Islet precursor cell (in vitro differentiated cells): ENCODE results near the gene EFCAB6.
"Not testable (repeated sequence)": the region's sequence is repeated elsewhere in the genome, so short reads cannot be mapped to it uniquely, and the experiment has no call there.

Source experiments
- DNase-seq: peaks from one replicate; pipeline ENCODE4 v3.0.0-alpha.2; 2018

The EFCAB6 gene

DNA sequence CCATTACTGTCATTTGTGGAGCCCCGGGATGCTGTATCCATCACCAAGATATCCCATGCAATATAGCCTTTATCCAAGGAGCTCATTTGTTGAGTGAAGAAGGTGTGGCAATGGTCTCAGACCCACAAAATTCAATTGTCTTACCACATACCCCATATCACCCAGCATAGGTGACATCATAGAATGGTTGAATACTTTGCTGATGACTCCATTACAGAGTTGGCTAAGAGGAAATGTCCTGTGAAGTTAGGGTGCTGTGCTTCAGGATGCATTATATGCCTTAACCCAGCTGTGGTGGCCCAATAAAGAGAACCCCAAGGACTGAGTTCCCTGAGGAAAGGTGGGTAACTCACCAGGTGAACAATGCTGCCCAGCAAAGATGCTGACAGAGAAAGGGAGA is 113.7 kb downstream of the EFCAB6 start:
- DNase-seq, result no peak

GRCh38 chr22:43697894-43698293 is 114.2 kb downstream of the EFCAB6 start:
- DNase-seq, result no peak

- DNase-seq, result no peak
Observed at GRCh38 chr22:43693249-43693648, 118.9 kb downstream of the EFCAB6 start.

DNA sequence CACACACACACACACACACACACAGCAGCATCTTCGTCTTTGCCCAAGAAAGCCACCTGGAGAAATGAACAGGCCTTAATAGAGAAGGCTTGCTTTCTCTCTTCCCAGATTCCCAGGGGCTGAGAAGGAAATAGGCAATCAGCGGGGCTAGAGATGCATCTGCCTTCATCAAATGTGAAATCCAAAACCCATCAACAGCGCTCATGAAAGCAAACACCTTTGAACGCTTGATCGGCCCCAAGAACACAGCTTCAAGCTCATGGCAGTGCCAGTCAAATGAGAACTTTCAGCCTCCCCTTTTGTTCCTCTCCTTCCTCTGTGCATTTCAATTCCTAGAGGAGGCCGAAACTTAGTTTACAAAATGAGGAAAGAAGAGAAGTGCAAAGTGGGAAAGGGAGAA is 122.7 kb downstream of the EFCAB6 start:
- DNase-seq, result no peak

GRCh38 chr22:43682851-43683250 is 129.3 kb downstream of the EFCAB6 start:
- no peak for DNase-seq

DNA sequence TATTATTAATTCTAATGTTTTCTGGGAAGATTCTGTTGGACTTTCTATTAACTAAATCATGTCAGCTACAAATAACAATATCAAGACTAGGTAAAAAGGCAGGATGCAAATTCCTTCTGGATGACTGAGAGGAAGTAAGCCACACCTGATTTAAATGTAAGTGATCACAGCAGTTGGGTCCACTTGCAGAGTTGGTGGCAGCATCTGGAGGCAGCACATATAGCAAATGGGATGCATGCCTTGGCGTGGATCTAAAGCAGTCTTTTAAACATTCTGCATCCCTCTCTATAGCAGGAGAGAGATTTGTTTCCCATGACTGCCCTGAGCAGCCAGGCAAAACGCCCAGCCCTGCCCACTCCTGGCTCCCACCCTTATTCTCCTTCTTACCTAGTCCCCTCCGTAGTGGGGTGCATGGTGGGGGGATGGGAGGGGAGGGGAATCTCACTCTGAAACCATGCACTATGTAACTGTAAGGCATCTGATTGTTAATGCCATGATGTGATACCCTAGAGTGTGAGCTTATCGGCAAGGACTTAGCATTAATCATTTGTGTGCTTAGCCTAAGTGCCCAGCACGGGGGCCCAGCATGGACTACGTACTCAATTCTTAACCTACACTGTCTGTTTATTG is 130.3 kb downstream of the EFCAB6 start:
- DNase-seq, result no peak

DNA sequence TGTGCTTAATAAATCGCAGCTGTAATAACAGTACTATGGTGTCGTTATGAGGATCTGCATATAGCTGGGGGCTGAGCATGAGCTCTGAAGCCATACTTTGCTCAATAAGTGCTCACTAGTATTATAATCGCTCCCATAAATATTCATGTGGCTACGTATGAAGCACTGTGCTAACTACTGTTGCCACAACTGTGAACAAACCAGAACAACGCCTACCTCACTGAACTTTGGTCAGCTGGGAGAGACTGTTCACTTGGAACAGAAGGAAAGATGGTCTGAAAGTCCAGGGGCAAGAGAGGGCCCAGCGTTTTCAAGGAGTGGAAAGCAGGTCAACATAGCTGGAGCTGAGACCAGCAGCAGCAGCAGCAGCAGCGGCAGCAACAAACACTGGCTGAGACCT is 141.6 kb downstream of the EFCAB6 start:
- no peak for DNase-seq

- DNase-seq, result no peak
Observed at GRCh38 chr22:43669190-43669589, 142.9 kb downstream of the EFCAB6 start.

DNA sequence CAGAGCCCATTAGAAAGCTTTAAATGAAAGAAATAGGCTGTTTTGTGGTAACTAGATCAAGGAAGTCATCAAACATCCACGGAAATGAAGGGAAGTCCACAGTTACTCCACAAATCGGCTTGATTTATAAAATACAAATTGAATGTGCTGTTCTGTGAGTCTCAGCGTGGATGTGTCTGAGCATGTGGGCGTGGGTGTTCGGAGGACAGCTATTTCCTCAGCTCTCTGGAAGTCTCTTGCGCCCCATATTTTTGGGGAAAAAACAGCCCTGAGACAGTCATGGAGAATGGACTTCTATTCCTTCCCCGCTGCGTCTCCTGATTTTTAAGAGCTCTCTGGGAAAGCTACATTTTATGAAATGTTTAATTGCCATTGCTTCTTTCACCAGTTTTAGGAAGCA is 144.4 kb downstream of the EFCAB6 start:
- no peak for DNase-seq

DNA sequence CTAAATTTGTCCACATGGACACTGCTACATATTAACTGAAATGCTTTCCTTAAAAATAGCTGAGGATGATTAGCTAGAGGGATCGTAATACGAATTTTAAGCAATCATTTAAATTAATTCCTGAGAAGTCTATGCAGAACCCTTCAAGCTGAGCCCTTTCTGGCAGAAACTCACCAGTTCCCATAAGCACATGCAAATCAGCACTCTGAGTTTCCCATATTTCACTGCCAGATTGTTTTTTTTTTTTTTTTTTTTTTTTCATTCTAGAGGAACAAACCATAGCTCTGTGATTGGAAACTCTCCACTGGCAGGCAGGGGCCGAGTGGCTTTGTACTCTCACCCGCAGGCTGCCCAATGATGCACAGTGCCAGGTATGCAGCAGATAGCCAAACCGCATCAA is 145.6 kb downstream of the EFCAB6 start:
- no peak for DNase-seq

- DNase-seq, result no peak
Observed at GRCh38 chr22:43658823-43659222, 153.3 kb downstream of the EFCAB6 start.

DNA sequence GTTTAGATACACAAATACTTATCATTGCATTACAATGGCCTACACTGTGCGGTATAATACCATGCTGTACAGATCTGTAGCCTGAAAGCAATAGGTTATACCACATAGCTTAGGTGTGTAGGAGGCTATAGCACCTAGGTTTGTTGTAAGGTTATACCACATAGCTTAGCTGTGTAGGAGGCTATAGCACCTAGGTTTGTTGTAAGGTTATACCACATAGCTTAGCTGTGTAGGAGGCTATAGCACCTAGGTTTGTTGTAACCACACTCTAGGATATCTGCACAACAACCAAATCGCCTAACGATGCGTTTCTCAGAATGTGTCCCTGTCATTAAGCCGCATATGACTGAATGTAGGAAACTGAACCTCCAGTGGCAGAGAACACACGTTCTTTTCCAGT is 155.5 kb downstream of the EFCAB6 start:
- DNase-seq, result not testable (repeated sequence)

GRCh38 chr22:43654271-43654670 is 157.8 kb downstream of the EFCAB6 start:
- DNase-seq, result no peak

GRCh38 chr22:43652845-43653244 is 159.3 kb downstream of the EFCAB6 start:
- no peak for DNase-seq

- no peak for DNase-seq
Observed at GRCh38 chr22:43643387-43643786, 168.7 kb downstream of the EFCAB6 start.

GRCh38 chr22:43642319-43643206 is 169.5 kb downstream of the EFCAB6 start:
- no peak for DNase-seq

GRCh38 chr22:43639228-43639948 is 172.7 kb downstream of the EFCAB6 start:
- no peak for DNase-seq

GRCh38 chr22:43637275-43638260 is 174.5 kb downstream of the EFCAB6 start:
- no peak for DNase-seq

- no peak for DNase-seq
Observed at GRCh38 chr22:43636086-43636485, 176.0 kb downstream of the EFCAB6 start.

DNA sequence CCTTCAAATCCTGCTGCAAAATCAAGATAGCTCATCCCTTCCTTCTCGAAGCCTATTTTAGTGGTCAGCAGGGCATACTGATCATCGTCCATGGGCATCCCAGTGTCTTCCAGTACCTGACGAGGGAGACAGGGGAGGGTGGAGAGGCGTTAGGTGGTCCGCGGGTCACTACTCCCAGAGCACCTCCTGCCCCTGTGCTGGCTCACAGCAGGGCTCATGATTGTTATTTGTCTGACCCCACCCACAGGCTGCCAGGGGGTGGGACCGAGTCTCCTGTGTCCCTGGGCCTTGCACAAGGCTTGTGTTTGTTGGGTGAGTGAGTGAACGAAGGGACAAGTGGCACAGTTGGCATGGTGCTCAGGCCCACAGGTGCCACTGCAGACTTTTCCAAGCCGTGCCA is 177.0 kb downstream of the EFCAB6 start:
- DNase-seq, result no peak

DNA sequence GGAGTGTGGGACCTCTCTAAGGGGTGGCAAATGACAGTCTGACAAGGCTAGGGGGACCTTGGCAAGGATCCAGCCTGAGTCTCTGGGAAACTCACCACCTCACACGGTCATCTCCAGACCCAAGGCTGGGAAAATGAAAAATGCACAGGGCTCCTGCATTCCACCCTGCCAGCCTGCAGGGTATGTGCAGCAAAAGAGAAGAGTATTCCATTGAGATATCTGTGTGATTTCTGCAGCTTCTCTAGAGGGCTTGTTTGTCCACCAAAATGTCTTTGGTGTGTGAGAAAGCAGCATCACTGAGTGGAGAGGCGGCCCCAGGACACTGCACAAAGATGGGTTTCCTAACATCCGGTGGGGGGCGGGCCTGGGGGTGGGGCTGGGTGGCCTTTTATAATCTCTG is 177.8 kb downstream of the EFCAB6 start:
- no peak for DNase-seq

DNA sequence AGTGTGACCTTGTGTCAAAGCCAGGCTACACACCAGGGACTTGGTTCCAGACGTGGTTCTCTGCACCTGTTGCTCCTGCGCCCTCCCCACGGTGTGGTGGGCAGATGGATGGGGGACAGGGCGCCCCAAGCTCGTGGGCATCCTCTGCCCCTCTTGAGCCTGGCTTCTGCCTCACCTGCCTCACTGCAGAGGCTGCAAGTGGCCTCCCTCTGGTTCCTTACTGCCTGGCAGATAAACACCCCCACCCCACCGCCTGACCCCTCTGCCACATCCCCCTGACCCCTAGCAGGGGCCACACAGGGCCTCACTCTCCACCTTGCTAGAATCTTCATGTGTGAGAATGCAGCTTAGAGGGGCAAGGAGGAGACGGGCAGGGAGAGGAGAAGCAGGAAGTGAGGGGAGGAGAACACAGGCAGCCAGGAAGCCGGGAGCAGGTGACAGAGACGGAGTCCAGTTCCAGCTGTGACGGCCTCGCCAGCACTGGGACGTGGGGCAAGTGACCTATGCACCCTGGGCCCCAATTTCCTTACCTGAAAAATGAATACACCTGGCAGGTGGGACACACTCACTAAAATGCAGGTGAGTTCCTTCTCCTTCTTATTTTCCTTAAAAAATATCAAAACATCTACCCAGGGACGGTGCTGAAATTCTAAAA is 178.3 kb downstream of the EFCAB6 start:
- DNase-seq, result no peak
